T-helper 17 cell (primary cell): ENCODE data around the gene COQ8B. TPM values are rescaled to one million over a fixed set of nuclear protein-coding genes. Genes with fewer than 3 reads are reported as not detected.
A peak's percentile ranks its signal among the peaks of the same experiment; 100 is the strongest.
"Not testable (repeated sequence)": the region's sequence is repeated elsewhere in the genome, so short reads cannot be mapped to it uniquely, and the experiment has no call there.

Experiments used
- ATAC-seq: fragments of 150-1000 bp; cut with Tn5 transposase; 2 replicates; pipeline ENCODE4 v1.10.0; 2021; ENCODE audit warnings: mild to moderate bottlenecking, moderate library complexity
- DNase-seq, 3 donors: peaks; one replicate each; pipeline versions ENCODE4 v3.0.0 to v3.0.0-alpha.2; 2020 to 2021
- H3K9me3 ChIP-seq: one replicate; pipeline ENCODE4 v1.7.0; 2013; ENCODE audit warnings: low read length, mild to moderate bottlenecking; ENCODE audit not compliant: control insufficient read depth, poor library complexity, severe bottlenecking
- H3K27ac Mint-ChIP-seq: one replicate; pipeline ENCODE4 v1.8.0; 2022; ENCODE audit warnings: mild to moderate bottlenecking, moderate library complexity, mixed read lengths
- H3K27me3 Mint-ChIP-seq: one replicate; pipeline ENCODE4 v1.8.0; 2022; ENCODE audit warnings: mixed read lengths
- H3K36me3 Mint-ChIP-seq: one replicate; pipeline ENCODE4 v1.8.0; 2022; ENCODE audit warnings: low read depth, mixed read lengths
- H3K4me1 Mint-ChIP-seq: one replicate; pipeline ENCODE4 v1.8.0; 2022; ENCODE audit warnings: mild to moderate bottlenecking, mixed read lengths
- H3K4me3 Mint-ChIP-seq: one replicate; pipeline ENCODE4 v1.8.0; 2022; ENCODE audit warnings: mild to moderate bottlenecking, moderate library complexity, mixed read lengths
- total RNA-seq, 4 donors: library from RNA in 2 of 4; stranded (reverse) in 2 of 4; gene quantifications; one replicate each; pipeline ENCODE4 v1.2.3 and lab custom pipeline; 2022 to 2026

Gene COQ8B
- total RNA-seq (10 to 100 TPM; 25.1 to 35.6 TPM), total RNA-seq (lab: John Stamatoyannopoulos, UW) (35.4 to 39.3 reads per million in 2 donors)

- no peaks in the 10 kb centered on the region for H3K9me3 ChIP-seq
- Mint-ChIP-seq H3K36me3 (peaks cover 4% of the 10 kb centered on the region), H3K27ac (peak within 1 kb of the TSS; percentile 99), H3K4me1 (peaks cover 55% of the 10 kb centered on the region), H3K27me3 (no peaks in the 10 kb centered on the region), H3K4me3 (peak within 1 kb of the TSS; percentile 98)
- DNase-seq (peak; percentile 99 to 100 (median 100)), ATAC-seq (peak; percentile 77)
Observed at GRCh38 chr19:40716482-40717324, at the start of gene COQ8B, which contains the start of gene ITPKC. Gene COQ8B, minus strand, starts transcription at chr19:40716886. Its CDS starts 2,254 bp downstream, at chr19:40714632. Gene ITPKC, plus strand, starts transcription at chr19:40717112. Its CDS starts 24 bp downstream, at chr19:40717136.

GRCh38 chr19:40766385-40766784 lies 49.7 kb upstream of the COQ8B start:
- H3K9me3 ChIP-seq, ATAC-seq, DNase-seq, H3K27me3 Mint-ChIP-seq, H3K27ac Mint-ChIP-seq, H3K4me3 Mint-ChIP-seq: not testable (repeated sequence)
- peaks cover 16% of the 10 kb centered on the region for H3K36me3 Mint-ChIP-seq
- peaks cover 19% of the 10 kb centered on the region for H3K4me1 Mint-ChIP-seq

GRCh38 chr19:40763963-40764362 lies 47.3 kb upstream of the COQ8B start:
- no peak for ATAC-seq
- Mint-ChIP-seq H3K27ac (peak overlapping the region; percentile 72), H3K36me3 (peaks cover 16% of the 10 kb centered on the region), H3K4me3 (no peak overlapping the region), H3K27me3 (no peaks in the 10 kb centered on the region), H3K4me1 (peaks cover 24% of the 10 kb centered on the region)
- no peak for DNase-seq
- H3K9me3 ChIP-seq: no peaks in the 10 kb centered on the region

GRCh38 chr19:40763526-40763925 lies 46.8 kb upstream of the COQ8B start:
- Mint-ChIP-seq H3K27ac (peak overlapping the region; percentile 72), H3K27me3 (no peaks in the 10 kb centered on the region), H3K4me1 (peaks cover 24% of the 10 kb centered on the region), H3K36me3 (peaks cover 16% of the 10 kb centered on the region), H3K4me3 (no peak overlapping the region)
- ATAC-seq (no peak), DNase-seq (no peak)
- no peaks in the 10 kb centered on the region for H3K9me3 ChIP-seq

GRCh38 chr19:40762754-40763470 lies 46.2 kb upstream of the COQ8B start:
- H3K9me3 ChIP-seq: no peaks in the 10 kb centered on the region
- ATAC-seq: no peak
- no peak for DNase-seq
- Mint-ChIP-seq H3K4me3 (peak overlapping the region; percentile 53), H3K27me3 (no peaks in the 10 kb centered on the region), H3K27ac (no peak overlapping the region), H3K36me3 (peaks cover 16% of the 10 kb centered on the region), H3K4me1 (peaks cover 28% of the 10 kb centered on the region)

- no peaks in the 10 kb centered on the region for H3K9me3 ChIP-seq
- Mint-ChIP-seq H3K27me3 (no peaks in the 10 kb centered on the region), H3K4me3 (no peak overlapping the region), H3K4me1 (peaks cover 43% of the 10 kb centered on the region), H3K36me3 (peaks cover 17% of the 10 kb centered on the region), H3K27ac (no peak overlapping the region)
- DNase-seq: no peak
- ATAC-seq: no peak
Observed at GRCh38 chr19:40759352-40759751, 42.7 kb upstream of the COQ8B start.

- Mint-ChIP-seq H3K27me3 (no peaks in the 10 kb centered on the region), H3K36me3 (peaks cover 11% of the 10 kb centered on the region), H3K4me3 (no peak overlapping the region), H3K27ac (peak overlapping the region; percentile 39), H3K4me1 (peaks cover 37% of the 10 kb centered on the region)
- DNase-seq: no peak
- ATAC-seq: no peak
- H3K9me3 ChIP-seq: no peaks in the 10 kb centered on the region
Observed at GRCh38 chr19:40758491-40758890, 41.8 kb upstream of the COQ8B start.

- DNase-seq (no peak), ATAC-seq (peak; percentile 28)
- Mint-ChIP-seq H3K27me3 (no peaks in the 10 kb centered on the region), H3K36me3 (peaks cover 11% of the 10 kb centered on the region), H3K4me3 (peak overlapping the region; percentile 84), H3K4me1 (peaks cover 43% of the 10 kb centered on the region), H3K27ac (peak overlapping the region; percentile 83)
- no peaks in the 10 kb centered on the region for H3K9me3 ChIP-seq
Observed at GRCh38 chr19:40756502-40757110, 39.9 kb upstream of the COQ8B start.

GRCh38 chr19:40755791-40756190 lies 39.1 kb upstream of the COQ8B start:
- Mint-ChIP-seq H3K4me1 (peaks cover 50% of the 10 kb centered on the region), H3K4me3 (peak overlapping the region; percentile 84), H3K27ac (peak overlapping the region; percentile 83), H3K36me3 (peaks cover 13% of the 10 kb centered on the region), H3K27me3 (no peaks in the 10 kb centered on the region)
- ATAC-seq (no peak), DNase-seq (no peak)
- no peaks in the 10 kb centered on the region for H3K9me3 ChIP-seq

- peak overlapping the region; percentile 83 for H3K27ac Mint-ChIP-seq
- peaks cover 48% of the 10 kb centered on the region for H3K4me1 Mint-ChIP-seq
- no peaks in the 10 kb centered on the region for H3K27me3 Mint-ChIP-seq
- DNase-seq: no peak
- no peak for ATAC-seq
- H3K4me3 Mint-ChIP-seq: peak overlapping the region; percentile 84
- H3K36me3 Mint-ChIP-seq: peaks cover 13% of the 10 kb centered on the region
- H3K9me3 ChIP-seq: no peaks in the 10 kb centered on the region
Observed at GRCh38 chr19:40755248-40755624, 38.5 kb upstream of the COQ8B start.

GRCh38 chr19:40754611-40755247 lies 38.0 kb upstream of the COQ8B start:
- H3K9me3 ChIP-seq: no peaks in the 10 kb centered on the region
- H3K27ac Mint-ChIP-seq: peak overlapping the region; percentile 86
- DNase-seq (no peak), ATAC-seq (no peak)
- H3K4me3 Mint-ChIP-seq: peak overlapping the region; percentile 84
- no peaks in the 10 kb centered on the region for H3K27me3 Mint-ChIP-seq
- H3K36me3 Mint-ChIP-seq: peaks cover 12% of the 10 kb centered on the region
- H3K4me1 Mint-ChIP-seq: peaks cover 50% of the 10 kb centered on the region

GRCh38 chr19:40752257-40752781 lies 35.6 kb upstream of the COQ8B start:
- H3K4me1 Mint-ChIP-seq: peaks cover 53% of the 10 kb centered on the region
- peaks cover 11% of the 10 kb centered on the region for H3K36me3 Mint-ChIP-seq
- ATAC-seq (no peak), DNase-seq (no peak)
- no peaks in the 10 kb centered on the region for H3K27me3 Mint-ChIP-seq
- H3K27ac Mint-ChIP-seq: peak overlapping the region; percentile 99
- peak overlapping the region; percentile 99 for H3K4me3 Mint-ChIP-seq
- H3K9me3 ChIP-seq: no peaks in the 10 kb centered on the region
